Amniotic epithelial cell (primary cell): ENCODE measurements around the gene CIAO2B.
A peak's percentile ranks its signal among the peaks of the same experiment; 100 is the strongest.
"Not testable (repeated sequence)": the region's sequence is repeated elsewhere in the genome, so short reads cannot be mapped to it uniquely, and the experiment has no call there.

Experiments used
- DNase-seq: peaks from one replicate; pipeline ENCODE4 v3.0.0-alpha.2; 2010; ENCODE audit warnings: low read depth

Gene CIAO2B

GRCh38 chr16:66903544-66904427 lies 30.4 kb downstream of the CIAO2B start:
- no peak for DNase-seq

- no peak for DNase-seq
Observed at GRCh38 chr16:66902648-66903543, 31.3 kb downstream of the CIAO2B start.

GRCh38 chr16:66901626-66902025 lies 32.6 kb downstream of the CIAO2B start:
- DNase-seq, result no peak

GRCh38 chr16:66900721-66901441 lies 33.3 kb downstream of the CIAO2B start:
- no peak for DNase-seq

- peak; percentile 91 for DNase-seq
Observed at GRCh38 chr16:66899945-66900710, 34.1 kb downstream of the CIAO2B start.

- peak; percentile 86 for DNase-seq
Observed at GRCh38 chr16:66899310-66899944, 34.8 kb downstream of the CIAO2B start.

GRCh38 chr16:66898933-66899309 lies 35.3 kb downstream of the CIAO2B start:
- DNase-seq, result no peak

- peak; percentile 75 for DNase-seq
Observed at GRCh38 chr16:66898207-66898606, 36.0 kb downstream of the CIAO2B start.

GRCh38 chr16:66896682-66897081 lies 37.5 kb downstream of the CIAO2B start:
- not testable (repeated sequence) for DNase-seq

- DNase-seq, result no peak
Observed at GRCh38 chr16:66895999-66896398, 38.2 kb downstream of the CIAO2B start.

- DNase-seq, result no peak
Observed at GRCh38 chr16:66895689-66895979, 38.6 kb downstream of the CIAO2B start.

GRCh38 chr16:66894948-66895688 lies 39.1 kb downstream of the CIAO2B start:
- DNase-seq, result peak; percentile 68

GRCh38 chr16:66894055-66894454 lies 40.1 kb downstream of the CIAO2B start:
- no peak for DNase-seq

- no peak for DNase-seq
Observed at GRCh38 chr16:66891797-66892196, 42.4 kb downstream of the CIAO2B start.

GRCh38 chr16:66891360-66891759 lies 42.8 kb downstream of the CIAO2B start:
- no peak for DNase-seq

- DNase-seq, result no peak
Observed at GRCh38 chr16:66890799-66891198, 43.4 kb downstream of the CIAO2B start.

- no peak for DNase-seq
Observed at GRCh38 chr16:66889622-66890021, 44.6 kb downstream of the CIAO2B start.

- DNase-seq, result peak; percentile 84
Observed at GRCh38 chr16:66888647-66889615, 45.3 kb downstream of the CIAO2B start.

GRCh38 chr16:66886914-66887313 lies 47.3 kb downstream of the CIAO2B start:
- peak; percentile 83 for DNase-seq
